Measurements from ENCODE around the gene ASMT. TPM values are rescaled to one million over a fixed set of nuclear protein-coding genes. Genes with fewer than 3 reads are reported as not detected.
"Not testable (repeated sequence)": the region's sequence is repeated elsewhere in the genome, so short reads cannot be mapped to it uniquely, and the experiment has no call there.

The ASMT gene
- total RNA-seq, 4 donors from 2014 or later = 1.4 TPM; not detected in 3

DNA sequence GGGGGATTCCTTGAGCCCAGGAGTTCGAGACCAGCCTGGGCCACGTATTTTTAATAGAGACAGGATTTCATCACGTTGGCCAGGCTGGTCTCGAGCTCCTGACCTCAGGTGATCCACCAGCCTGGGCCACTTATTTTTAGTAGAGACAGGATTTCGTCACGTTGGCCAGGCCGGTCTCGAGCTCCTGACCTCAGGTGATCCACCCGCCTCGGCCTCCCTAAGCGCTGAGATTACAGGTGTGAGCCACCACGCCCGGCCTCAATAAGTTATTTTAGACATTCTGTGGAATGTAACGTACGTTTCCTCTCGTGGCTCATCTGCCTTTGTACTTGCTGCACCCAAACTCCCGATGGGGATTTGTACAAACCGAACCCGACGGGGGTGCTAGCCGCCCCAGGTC lies 8.8 kb downstream of the ASMT start:
- Histone ChIP-seq H3K27me3 (no peaks in the 10 kb centered on the region), H3K4me3 (no peak overlapping the region), H3K27ac (no peak overlapping the region), H3K4me1 (no peaks in the 10 kb centered on the region), H3K36me3 (no peaks in the 10 kb centered on the region), H3K9me3 (no peaks in the 10 kb centered on the region)
- no peak for ATAC-seq
- WGBS, 2 donors (ENCODE audit: low coverage in 1 of 2) = 76 to 78% methylated on average over 4 to 11 of the region's 21 CpGs
- TF ChIP-seq POLR2A (IDR thresholded peaks at IDR 0.05) (no peak), EP300 (IDR thresholded peaks at IDR 0.05) (no peak), POLR2AphosphoS5 (IDR thresholded peaks at IDR 0.05) (no peak), CTCF (IDR thresholded peaks at IDR 0.05) (no peak)

DNA sequence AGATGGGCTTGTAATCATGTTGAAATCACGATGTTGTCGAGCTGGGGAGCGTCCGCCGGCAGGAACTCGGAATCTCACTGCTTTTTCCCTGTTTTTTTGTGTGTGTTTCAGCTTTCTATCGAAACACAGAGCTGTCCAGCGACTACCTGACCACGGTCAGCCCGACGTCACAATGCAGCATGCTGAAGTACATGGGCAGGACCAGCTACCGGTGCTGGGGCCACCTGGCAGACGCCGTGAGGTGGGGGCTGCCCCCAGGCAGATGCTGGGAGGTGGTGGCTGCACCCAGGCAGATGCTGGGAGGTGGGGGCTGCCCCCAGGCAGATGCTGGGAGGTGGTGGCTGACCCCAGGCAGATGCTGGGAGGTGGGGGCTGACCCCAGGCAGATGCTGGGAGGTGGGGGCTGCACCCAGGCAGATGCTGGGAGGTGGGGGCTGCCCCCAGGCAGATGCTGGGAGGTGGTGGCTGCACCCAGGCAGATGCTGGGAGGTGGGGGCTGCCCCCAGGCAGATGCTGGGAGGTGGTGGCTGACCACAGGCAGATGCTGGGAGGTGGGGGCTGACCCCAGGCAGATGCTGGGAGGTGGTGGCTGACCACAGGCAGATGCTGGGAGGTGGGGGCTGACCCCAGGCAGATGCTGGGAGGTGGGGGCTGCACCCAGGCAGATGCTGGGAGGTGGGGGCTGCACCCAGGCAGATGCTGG lies 9.4 kb downstream of the ASMT start:
- H3K4me3 ChIP-seq, H3K9me3 ChIP-seq, H3K36me3 ChIP-seq, ATAC-seq, H3K4me1 ChIP-seq, H3K27me3 ChIP-seq, H3K27ac ChIP-seq: not testable (repeated sequence)
- 63 to 72% methylated on average over 5 to 11 of the region's 14 CpGs for WGBS, 2 donors (ENCODE audit: low coverage in 1 of 2)

DNA sequence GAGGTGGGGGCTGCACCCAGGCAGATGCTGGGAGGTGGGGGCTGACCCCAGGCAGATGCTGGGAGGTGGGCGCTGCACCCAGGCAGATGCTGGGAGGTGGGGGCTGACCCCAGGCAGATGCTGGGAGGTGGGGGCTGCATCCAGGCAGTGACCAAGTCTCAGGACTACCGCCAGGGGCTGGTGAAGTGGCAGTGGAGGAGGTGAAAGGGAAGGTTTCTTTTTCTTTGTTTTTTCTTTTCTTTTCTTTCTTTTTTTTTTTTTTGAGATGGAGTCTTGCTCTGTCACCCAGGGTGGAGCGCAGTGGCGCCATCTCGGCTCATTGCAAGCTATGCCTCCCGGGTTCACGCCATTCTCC lies 10.0 kb downstream of the ASMT start:
- H3K9me3 ChIP-seq, ATAC-seq: not testable (repeated sequence)
- WGBS, 2 donors (ENCODE audit: low coverage in 1 of 2) = 100% methylated on average over 6 of the region's 7 CpGs; no CpG with 5 or more reads in 1 of the 2 donors

GRCh38 chrX:1629244-1629643 lies 14.4 kb downstream of the ASMT start:
- TF ChIP-seq EP300 (IDR thresholded peaks at IDR 0.05) (no peak), POLR2AphosphoS5 (IDR thresholded peaks at IDR 0.05) (no peak), POLR2A (IDR thresholded peaks at IDR 0.05) (no peak), CTCF (IDR thresholded peaks at IDR 0.05) (no peak)
- H3K4me1 ChIP-seq = no peaks in the 10 kb centered on the region
- no peak for ATAC-seq
- no peak overlapping the region for H3K4me3 ChIP-seq
- H3K9me3 ChIP-seq = no peaks in the 10 kb centered on the region
- no peak overlapping the region for H3K27ac ChIP-seq
- H3K36me3 ChIP-seq = no peaks in the 10 kb centered on the region
- no peaks in the 10 kb centered on the region for H3K27me3 ChIP-seq
- 71 to 88% methylated on average over 4 to 5 of the region's 7 CpGs for WGBS, 2 donors (ENCODE audit: low coverage in 1 of 2)

More for the DNA sequence above, 10.0 kb downstream of the ASMT start:
- H3K27me3 ChIP-seq, H3K27ac ChIP-seq, H3K4me1 ChIP-seq, H3K36me3 ChIP-seq, H3K4me3 ChIP-seq: not testable (repeated sequence)

DNA sequence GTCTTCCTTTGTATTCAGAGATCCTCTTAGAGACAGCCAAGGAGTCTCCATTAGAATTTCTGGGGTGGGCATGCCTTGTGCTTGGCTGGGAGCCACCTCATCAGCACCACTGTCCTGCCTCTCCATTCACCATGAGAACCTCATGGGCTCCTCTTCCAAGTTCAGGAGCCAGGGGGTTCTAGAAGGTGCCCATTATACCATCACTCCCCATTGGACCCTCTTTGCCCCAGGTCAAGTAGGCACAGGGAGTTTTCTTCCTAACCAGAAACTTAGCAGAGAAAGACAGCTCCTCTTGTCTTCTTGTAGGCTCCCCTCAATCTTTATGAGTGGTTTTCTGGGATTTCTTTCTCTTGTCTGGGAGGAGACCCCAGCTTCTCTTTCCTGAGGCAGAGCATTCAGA lies 31.1 kb downstream of the ASMT start:
- TF ChIP-seq EP300 (IDR thresholded peaks at IDR 0.05) (no peak), CTCF (IDR thresholded peaks at IDR 0.05) (no peak), POLR2AphosphoS5 (IDR thresholded peaks at IDR 0.05) (no peak), POLR2A (IDR thresholded peaks at IDR 0.05) (no peak)
- Histone ChIP-seq H3K4me3 (no peak overlapping the region), H3K27me3 (peaks cover 26% of the 10 kb centered on the region), H3K36me3 (no peaks in the 10 kb centered on the region), H3K4me1 (no peaks in the 10 kb centered on the region), H3K27ac (no peak overlapping the region), H3K9me3 (peaks cover 0 to 17% (median 0%) of the 10 kb centered on the region in 3 donors)
- no peak for ATAC-seq

- WGBS, 2 donors (ENCODE audit: low coverage in 1 of 2) = 23 to 26% methylated on average over 6 to 8 of the region's 8 CpGs
- Histone ChIP-seq H3K4me3 (no peak overlapping the region), H3K4me1 (no peaks in the 10 kb centered on the region), H3K36me3 (no peaks in the 10 kb centered on the region), H3K27me3 (peaks cover 26% of the 10 kb centered on the region), H3K27ac (no peak overlapping the region), H3K9me3 (peaks cover 0 to 17% (median 0%) of the 10 kb centered on the region in 3 donors)
- no peak for ATAC-seq
- TF ChIP-seq POLR2AphosphoS5 (IDR thresholded peaks at IDR 0.05) (no peak), EP300 (IDR thresholded peaks at IDR 0.05) (no peak), POLR2A (IDR thresholded peaks at IDR 0.05) (no peak), CTCF (IDR thresholded peaks at IDR 0.05) (no peak)
These were observed 34.8 kb downstream of the ASMT start for GRCh38 chrX:1649621-1650020.
